Esophagus muscularis mucosa (tissue), 4 donors: ENCODE measurements around the gene PSMD13. TPM values are rescaled to one million over a fixed set of nuclear protein-coding genes. Genes with fewer than 3 reads are reported as not detected.
A peak's percentile ranks its signal among the peaks of the same experiment; 100 is the strongest.

Source experiments
- DNase-seq: peaks from one replicate; pipeline ENCODE4 v3.0.0-alpha.2; 2017; ENCODE audit errors: extremely low spot score
- H3K27ac ChIP-seq, 4 donors: fragments of 200-600 bp; sonication (generic); replicated peaks in 1 of 4; 1 replicate in 3 of 4; 2 replicates in 1 of 4; pipeline ENCODE4 v1.5.1; 2016 to 2019; ENCODE audit warnings: mild to moderate bottlenecking in 1 of 4
- H3K27me3 ChIP-seq, 4 donors: fragments of 200-600 bp; sonication (generic); one replicate each; pipeline versions ENCODE4 v1.5.1 to v1.6.0; 2016 to 2019
- H3K36me3 ChIP-seq, 4 donors: fragments of 200-600 bp; sonication (generic); one replicate each; pipeline ENCODE4 v1.5.1; 2016 to 2019
- H3K4me1 ChIP-seq, 4 donors: fragments of 200-600 bp; sonication (generic); one replicate each; pipeline ENCODE4 v1.5.1; 2016 to 2019
- H3K4me3 ChIP-seq, 4 donors: fragments of 200-600 bp; sonication (generic); 1 replicate in 2 of 4; 2 replicates in 2 of 4; pipeline ENCODE4 v1.5.1; 2016 to 2019; ENCODE audit warnings: mild to moderate bottlenecking in 4 of 4, moderate library complexity in 1 of 4
- H3K9me3 ChIP-seq, 4 donors: fragments of 200-600 bp; sonication (generic); 1 replicate in 3 of 4; 2 replicates in 1 of 4; pipeline ENCODE4 v1.5.1; 2016 to 2019
- CTCF ChIP-seq, 3 experiments: fragments of 200-600 bp in 2 of 3; fragments of 450-650 bp in 1 of 3; sonication (generic) in 2 of 3; IDR thresholded peaks; one replicate each; pipeline ENCODE4 v1.5.1; 2017 to 2019; ENCODE audit warnings: antibody characterized with exemption in 3 of 3, mild to moderate bottlenecking in 2 of 3, moderate library complexity in 1 of 3
- EP300 ChIP-seq: sonication (generic); formaldehyde crosslinking; IDR thresholded peaks from one replicate; pipeline ENCODE4 v1.6.1; 2017; ENCODE audit warnings: antibody characterized with exemption
- POLR2A ChIP-seq: fragments of 450-650 bp; IDR thresholded peaks from one replicate; pipeline ENCODE4 v1.6.1; 2017; ENCODE audit warnings: antibody characterized with exemption, moderate library complexity, mild to moderate bottlenecking, low read depth
- POLR2AphosphoS5 ChIP-seq, 2 donors: sonication (generic); formaldehyde crosslinking; IDR thresholded peaks; one replicate each; pipeline ENCODE4 v1.6.1; 2017; ENCODE audit warnings: antibody characterized with exemption in 2 of 2
- WGBS: methylation state at CpG from one replicate; pipeline ENCODE4 v1.1.5; 2018; 5-methylcytosine and 5-hydroxymethylcytosine counted together
- intact Hi-C: fragments of 100-400 bp; cut with DNase I; formaldehyde crosslinking; loops from one replicate; pipeline ENCODE4 v1.15.1; 2023
- total RNA-seq, 4 donors: library from RNA; depleted of rRNA; stranded (reverse); fragments of >200 nt; gene quantifications; one replicate each; pipeline versions ENCODE4 v1.1.0 to v1.2.1, GENCODE V29; 2016

Gene PSMD13
- total RNA-seq, 4 donors from 2014 or later = 86.4 to 124 (median 94.1) TPM

GRCh38 chr11:211295-211694 lies 25.5 kb upstream of the PSMD13 start:
- Histone ChIP-seq H3K36me3 (peaks cover 49 to 71% (median 70%) of the 10 kb centered on the region in 4 donors), H3K27ac (peak overlapping the region; percentile 96 to 99 (median 98)), H3K27me3 (no peaks in the 10 kb centered on the region), H3K4me3 (no peak overlapping the region), H3K9me3 (no peaks in the 10 kb centered on the region), H3K4me1 (peaks cover 26 to 47% (median 30%) of the 10 kb centered on the region in 4 donors)
- no peak for TF ChIP-seq EP300
- intact Hi-C loops = no loop called here
- no peak for DNase-seq
- WGBS = 63% methylated on average over 3 of the region's 5 CpGs

- DNase-seq = no peak
- 89% methylated on average over 8 of the region's 9 CpGs for WGBS
- intact Hi-C loops = no loop called here
Measured at GRCh38 chr11:211741-212140, 25.0 kb upstream of the PSMD13 start.

GRCh38 chr11:212150-213100 lies 24.4 kb upstream of the PSMD13 start:
- TF ChIP-seq CTCF (IDR thresholded peaks at IDR 0.05) (no peak), POLR2AphosphoS5 (IDR thresholded peaks at IDR 0.05) (no peak)
- no peak overlapping the region for H3K4me3 ChIP-seq
- H3K36me3 ChIP-seq = peaks cover 49 to 79% (median 75%) of the 10 kb centered on the region in 4 donors
- H3K9me3 ChIP-seq = no peaks in the 10 kb centered on the region
- intact Hi-C loops = no loop called here
- no peak for DNase-seq
- peaks cover 23 to 41% (median 27%) of the 10 kb centered on the region in 4 donors for H3K4me1 ChIP-seq
- H3K27me3 ChIP-seq = no peaks in the 10 kb centered on the region
- no peak overlapping the region for H3K27ac ChIP-seq
- WGBS = 82% methylated on average over 9 of the region's 17 CpGs

More at GRCh38 chr11:211741-212140, 25.0 kb upstream of the PSMD13 start:
- Histone ChIP-seq H3K9me3 (no peaks in the 10 kb centered on the region), H3K36me3 (peaks cover 49 to 75% (median 73%) of the 10 kb centered on the region in 4 donors), H3K27me3 (no peaks in the 10 kb centered on the region), H3K4me1 (peaks cover 23 to 43% (median 27%) of the 10 kb centered on the region in 4 donors), H3K27ac (peak overlapping the region in 1 of 4 donors; percentile 96), H3K4me3 (no peak overlapping the region)
- TF ChIP-seq EP300 (no peak), CTCF (IDR thresholded peaks at IDR 0.05) (no peak), POLR2A (no peak), POLR2AphosphoS5 (IDR thresholded peaks at IDR 0.05) (no peak)

GRCh38 chr11:213111-213510 lies 23.7 kb upstream of the PSMD13 start:
- 88% methylated on average over 4 of the region's 4 CpGs for WGBS

More at GRCh38 chr11:213111-213510, 23.7 kb upstream of the PSMD13 start:
- TF ChIP-seq POLR2A (no peak), CTCF (IDR thresholded peaks at IDR 0.05) (no peak), POLR2AphosphoS5 (IDR thresholded peaks at IDR 0.05) (no peak), EP300 (no peak)
- no peak for DNase-seq
- H3K4me1 ChIP-seq = peaks cover 23 to 41% (median 27%) of the 10 kb centered on the region in 4 donors
- H3K36me3 ChIP-seq = peaks cover 49 to 86% (median 78%) of the 10 kb centered on the region in 4 donors
- no peaks in the 10 kb centered on the region for H3K9me3 ChIP-seq
- H3K27ac ChIP-seq = no peak overlapping the region
- intact Hi-C loops = no loop called here
- no peak overlapping the region for H3K4me3 ChIP-seq
- no peaks in the 10 kb centered on the region for H3K27me3 ChIP-seq
